ENCODE results near the gene RPS15. TPM values are rescaled to one million over a fixed set of nuclear protein-coding genes. Genes with fewer than 3 reads are reported as not detected.

RPS15 gene
- total and polyA plus RNA-seq, 9 of the 15 experiments (the other 6 are each of a cell fraction or from before 2014, with no cell fraction given): 605 to 2,791 (median 957) TPM

DNA sequence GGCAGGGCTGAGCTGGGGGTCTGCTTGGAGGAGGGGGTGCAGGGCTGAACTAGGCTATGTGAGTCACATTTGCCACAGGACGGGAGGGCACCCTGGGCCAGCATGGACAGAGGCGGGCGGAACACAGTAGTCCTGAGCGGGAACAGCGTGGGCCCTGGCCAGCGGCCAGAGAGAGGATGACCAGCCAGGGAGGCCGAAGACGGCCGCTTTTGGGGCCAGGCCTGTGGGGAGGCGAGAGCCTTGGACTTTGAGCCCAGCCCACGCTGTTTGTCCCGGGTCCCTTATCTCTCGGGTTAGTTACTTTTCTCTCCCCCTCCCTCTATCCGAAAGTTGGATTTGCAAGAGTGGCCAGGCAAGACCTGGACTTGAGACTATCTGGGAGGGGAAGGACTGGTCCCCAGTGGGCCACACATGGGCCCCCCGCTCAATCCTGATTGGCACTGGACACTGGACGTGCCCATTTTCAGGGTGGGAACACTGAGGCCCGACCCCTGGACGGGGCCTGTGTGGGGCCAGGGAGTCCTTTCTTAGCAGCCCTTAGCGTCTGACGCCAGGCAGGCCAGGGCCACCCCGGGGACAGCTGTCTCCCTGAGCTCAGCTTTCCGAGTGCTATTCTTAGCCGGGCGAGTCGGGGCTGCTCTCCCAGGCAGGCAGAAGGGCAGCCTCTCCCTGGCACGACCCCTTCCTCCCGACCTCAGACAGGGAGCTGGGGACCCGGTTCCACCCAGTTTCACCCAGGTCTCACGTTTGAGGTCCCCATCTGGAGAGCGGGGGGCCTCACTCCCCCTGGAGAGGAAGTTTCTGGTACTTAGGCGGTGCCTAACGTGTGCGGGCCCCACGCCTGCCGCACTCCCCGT lies 37.7 kb upstream of the RPS15 start (continued):
- no peak for TF ChIP-seq ARNT (IDR thresholded peaks at IDR 0.05)
- TF ChIP-seq CBX3 (IDR thresholded peaks at IDR 0.05; ENCODE audit: borderline replicate concordance in 1 of 2, low read length in 2 of 2): peak in 1 of 2 experiments; percentile 85; a peak in 2 of 3 replicates
- TF ChIP-seq CHD4 (IDR thresholded peaks at IDR 0.05; ENCODE audit: insufficient read depth, insufficient replicate concordance, low read depth, low read length, poor library complexity, severe bottlenecking): peak; percentile 60
- TF ChIP-seq ZNF717 (CRISPR knock-in tag; IDR thresholded peaks at IDR 0.05): no peak
- TF ChIP-seq DACH1 (IDR thresholded peaks at IDR 0.05; ENCODE audit: partially characterized antibody): no peak
- TF ChIP-seq, protein P1, sequence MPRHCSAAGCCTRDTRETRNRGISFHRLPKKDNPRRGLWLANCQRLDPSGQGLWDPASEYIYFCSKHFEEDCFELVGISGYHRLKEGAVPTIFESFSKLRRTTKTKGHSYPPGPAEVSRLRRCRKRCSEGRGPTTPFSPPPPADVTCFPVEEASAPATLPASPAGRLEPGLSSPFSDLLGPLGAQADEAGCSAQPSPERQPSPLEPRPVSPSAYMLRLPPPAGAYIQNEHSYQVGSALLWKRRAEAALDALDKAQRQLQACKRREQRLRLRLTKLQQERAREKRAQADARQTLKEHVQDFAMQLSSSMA (CRISPR knock-in tag; IDR thresholded peaks at IDR 0.05): no peak
- no peak for TF ChIP-seq STAG1 (CRISPR knock-in tag; IDR thresholded peaks at IDR 0.05; ENCODE audit: borderline replicate concordance)
- 0 out of 2 replicates have a peak, but pooled peaks have one; percentile 14 for TF ChIP-seq HLTF (IDR thresholded peaks at IDR 0.05)
- TF ChIP-seq POLR3A (IDR thresholded peaks at IDR 0.05; ENCODE audit: borderline replicate concordance, extremely low read depth, insufficient read depth, insufficient read length): no peak
- TF ChIP-seq, protein P2, sequence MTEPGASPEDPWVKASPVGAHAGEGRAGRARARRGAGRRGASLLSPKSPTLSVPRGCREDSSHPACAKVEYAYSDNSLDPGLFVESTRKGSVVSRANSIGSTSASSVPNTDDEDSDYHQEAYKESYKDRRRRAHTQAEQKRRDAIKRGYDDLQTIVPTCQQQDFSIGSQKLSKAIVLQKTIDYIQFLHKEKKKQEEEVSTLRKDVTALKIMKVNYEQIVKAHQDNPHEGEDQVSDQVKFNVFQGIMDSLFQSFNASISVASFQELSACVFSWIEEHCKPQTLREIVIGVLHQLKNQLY (CRISPR knock-in tag; conservative IDR thresholded peaks at IDR 0.05): no peak
- no peak for TF ChIP-seq TAL1 (IDR thresholded peaks at IDR 0.05)
- TF ChIP-seq ZNF764 (CRISPR knock-in tag; IDR thresholded peaks at IDR 0.05; ENCODE audit: low read depth): no peak
- no peak for TF ChIP-seq EHMT2 (IDR thresholded peaks at IDR 0.05)
- 0 out of 2 replicates have a peak, but pooled peaks have one; percentile 37 for TF ChIP-seq SMAD4 (CRISPR knock-in tag; conservative IDR thresholded peaks at IDR 0.05)
- no peak for TF ChIP-seq RFX7 (CRISPR knock-in tag; IDR thresholded peaks at IDR 0.05)
- no peak for TF ChIP-seq TAF7 (tag; IDR thresholded peaks at IDR 0.05)
- TF ChIP-seq, protein P3, sequence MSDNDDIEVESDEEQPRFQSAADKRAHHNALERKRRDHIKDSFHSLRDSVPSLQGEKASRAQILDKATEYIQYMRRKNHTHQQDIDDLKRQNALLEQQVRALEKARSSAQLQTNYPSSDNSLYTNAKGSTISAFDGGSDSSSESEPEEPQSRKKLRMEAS (CRISPR knock-in tag; IDR thresholded peaks at IDR 0.05): no peak
- TF ChIP-seq SAFB2 (IDR thresholded peaks at IDR 0.05; ENCODE audit: borderline replicate concordance, low read depth, low read length, severe bottlenecking): no peak
- TF ChIP-seq ZFX (CRISPR knock-in tag; IDR thresholded peaks at IDR 0.05): no peak; the same call in 1 of the 2 replicates
- no peak for TF ChIP-seq TAF1 (IDR thresholded peaks at IDR 0.05; ENCODE audit: control insufficient read depth, extremely low read depth, insufficient read depth, low read length, severe bottlenecking)
- TF ChIP-seq DDX20 (tag; IDR thresholded peaks at IDR 0.05; ENCODE audit: low read depth): no peak
- no peak for TF ChIP-seq NR3C1 (CRISPR knock-in tag; IDR thresholded peaks at IDR 0.05)
- no peak for TF ChIP-seq NEUROD1 (IDR thresholded peaks at IDR 0.05; ENCODE audit: borderline replicate concordance, low read depth, low read length, partially characterized antibody)

All from K562 (cell line).